Measurements from ENCODE around the gene DCX.

- TF ChIP-seq CTCF (IDR thresholded peaks at IDR 0.05; ENCODE audit: low read depth, low read length) (no peak), EZH2phosphoT487 (IDR thresholded peaks at IDR 0.05; ENCODE audit: low read depth) (no peak)
Measured at GRCh38 chrX:111442791-111443190, 30.8 kb upstream of the DCX start.
